Measurements from ENCODE around the gene BNIP5. TPM values are rescaled to one million over a fixed set of nuclear protein-coding genes. Genes with fewer than 3 reads are reported as not detected.

Gene BNIP5
- total RNA-seq, 1 experiment from 2014 or later = not detected

- no peak for TF ChIP-seq USF1 (CRISPR knock-in tag; IDR thresholded peaks at IDR 0.05)
- no peak for TF ChIP-seq ZNF232 (CRISPR knock-in tag; IDR thresholded peaks at IDR 0.05)
- TF ChIP-seq FOXP1 (CRISPR knock-in tag; IDR thresholded peaks at IDR 0.05; ENCODE audit: borderline replicate concordance) = no peak
- no peak for TF ChIP-seq KAT7 (CRISPR knock-in tag; IDR thresholded peaks at IDR 0.05; ENCODE audit: borderline replicate concordance)
- TF ChIP-seq ATF1 (CRISPR knock-in tag; IDR thresholded peaks at IDR 0.05) = no peak
- TF ChIP-seq ZNF532 (CRISPR knock-in tag; IDR thresholded peaks at IDR 0.05; ENCODE audit: borderline replicate concordance) = no peak
- no peak for TF ChIP-seq FOXJ3 (CRISPR knock-in tag; IDR thresholded peaks at IDR 0.05; ENCODE audit: borderline replicate concordance)
- TF ChIP-seq CREB1 (CRISPR knock-in tag; IDR thresholded peaks at IDR 0.05) = no peak
- no peak for TF ChIP-seq ZSCAN18 (CRISPR knock-in tag; IDR thresholded peaks at IDR 0.05)
- no peak for TF ChIP-seq MLX (CRISPR knock-in tag; IDR thresholded peaks at IDR 0.05)
- TF ChIP-seq JUN (CRISPR knock-in tag; IDR thresholded peaks at IDR 0.05) = no peak
Measured at GRCh38 chr6:36301781-36302180, 34.9 kb downstream of the BNIP5 start (continued).

- H3K9me3 Mint-ChIP-seq = no peaks in the 10 kb centered on the region
- POLR2A ChIA-PET = no interaction called here
- peaks cover 3% of the 10 kb centered on the region; the same call in 1 of the 2 replicates for H3K4me1 Mint-ChIP-seq
- no peak overlapping the region for H3K27ac Mint-ChIP-seq
- TF ChIP-seq ETV6 (CRISPR knock-in tag; IDR thresholded peaks at IDR 0.05) (no peak), NFYB (CRISPR knock-in tag; conservative IDR thresholded peaks at IDR 0.05; ENCODE audit: low read depth) (no peak), CREM (CRISPR knock-in tag; IDR thresholded peaks at IDR 0.05) (no peak), ZNF671 (CRISPR knock-in tag; IDR thresholded peaks at IDR 0.05) (no peak), ZNF416 (CRISPR knock-in tag; IDR thresholded peaks at IDR 0.05) (no peak)
- no peak for DNase-seq (ENCODE audit: low spot score)
- H3K36me3 Mint-ChIP-seq = no peaks in the 10 kb centered on the region
- CTCF ChIA-PET = interaction anchor here (0.6 to 2.7 kb wide), 3 partner anchors 39 to 171 kb away, joined by 3 to 8 read pairs (median 3); no protein-coding TSS in a partner anchor
- H3K27me3 Mint-ChIP-seq (ENCODE audit: low read depth) = no peaks in the 10 kb centered on the region
- H3K4me3 Mint-ChIP-seq = no peak overlapping the region
- no peak for ATAC-seq
Measured at GRCh38 chr6:36301085-36301658, 35.5 kb downstream of the BNIP5 start.

GRCh38 chr6:36298027-36298426, 38.7 kb downstream of the BNIP5 start:
- H3K4me1 Mint-ChIP-seq = 0 out of 2 replicates have a peak, but pooled peaks cover 3% of the 10 kb centered on the region
- ATAC-seq (no peak), DNase-seq (ENCODE audit: low spot score) (no peak)
- H3K9me3 Mint-ChIP-seq = no peaks in the 10 kb centered on the region
- POLR2A ChIA-PET = no interaction called here
- no peaks in the 10 kb centered on the region for H3K36me3 Mint-ChIP-seq
- no peak overlapping the region for H3K27ac Mint-ChIP-seq
- TF ChIP-seq PRDM15 (CRISPR knock-in tag; IDR thresholded peaks at IDR 0.05) (no peak), ESRRA (CRISPR knock-in tag; IDR thresholded peaks at IDR 0.05; ENCODE audit: borderline replicate concordance) (no peak), NFE2L1 (CRISPR knock-in tag; IDR thresholded peaks at IDR 0.05) (no peak), IRF1 (CRISPR knock-in tag; IDR thresholded peaks at IDR 0.05) (no peak)
- CTCF ChIA-PET = interaction anchor here (1.0 to 1.5 kb wide), 2 partner anchors 52 to 62 kb away, joined by 3 to 5 read pairs; no protein-coding TSS in a partner anchor
- H3K27me3 Mint-ChIP-seq (ENCODE audit: low read depth) = no peaks in the 10 kb centered on the region
- no peak overlapping the region for H3K4me3 Mint-ChIP-seq
